SW 1271 (cell line): ENCODE results near the gene TMEM254.
"Not testable (repeated sequence)": the region's sequence is repeated elsewhere in the genome, so short reads cannot be mapped to it uniquely, and the experiment has no call there.

Experiments used
- DNase-seq, 2 experiments: peaks; one replicate each; lab custom pipeline; 2025; lab: John Stamatoyannopoulos, UW

TMEM254 gene

DNA sequence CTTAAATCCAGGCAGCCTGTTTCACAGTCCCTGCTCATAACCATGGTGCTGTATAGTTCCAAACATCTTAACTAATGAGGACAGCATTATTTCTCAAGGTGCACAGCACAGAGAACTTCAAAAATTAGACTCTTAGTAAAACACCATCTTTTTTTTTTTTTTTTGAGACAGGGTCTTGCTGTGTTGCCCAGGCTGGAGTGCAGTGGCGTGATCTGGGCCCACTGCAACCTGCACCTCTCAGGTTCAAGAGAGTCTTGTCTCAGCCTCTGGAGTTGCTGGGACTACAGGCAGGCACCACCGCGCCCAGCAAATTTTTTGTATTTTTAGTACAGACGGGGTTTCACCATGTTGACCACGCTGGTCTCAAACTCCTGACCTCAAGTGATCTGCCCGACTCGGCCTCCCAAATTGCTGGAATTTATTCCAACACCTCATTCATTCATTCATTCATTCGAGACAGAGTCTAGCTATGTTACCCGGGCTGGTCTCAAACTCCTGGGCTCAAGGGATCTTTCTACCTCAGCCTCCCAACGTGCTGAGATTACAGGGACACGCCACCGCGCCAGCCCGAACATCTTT, 507 bp upstream of the TMEM254 start:
- DNase-seq: no peak

DNA sequence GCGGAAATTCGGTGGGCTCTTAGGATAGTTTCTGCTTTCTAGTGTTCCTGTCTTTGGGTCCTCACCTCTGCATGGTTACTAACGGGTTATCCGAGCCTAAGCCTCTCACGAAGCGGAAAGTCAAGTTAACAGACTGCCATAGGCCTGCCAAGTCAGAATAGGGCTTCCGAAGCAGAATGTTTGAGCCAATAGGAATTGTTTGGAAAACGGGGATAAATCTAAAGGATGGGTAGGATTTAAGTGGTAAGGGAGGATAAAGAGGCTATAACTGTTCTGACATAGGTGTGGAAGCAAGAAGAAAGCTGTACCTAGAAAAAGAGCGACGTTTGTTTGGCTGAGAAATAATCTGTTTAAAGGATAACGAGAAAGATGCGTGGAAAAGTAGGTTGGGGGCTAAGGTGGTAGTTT, 851 bp downstream of the TMEM254 start:
- no peak for DNase-seq

DNA sequence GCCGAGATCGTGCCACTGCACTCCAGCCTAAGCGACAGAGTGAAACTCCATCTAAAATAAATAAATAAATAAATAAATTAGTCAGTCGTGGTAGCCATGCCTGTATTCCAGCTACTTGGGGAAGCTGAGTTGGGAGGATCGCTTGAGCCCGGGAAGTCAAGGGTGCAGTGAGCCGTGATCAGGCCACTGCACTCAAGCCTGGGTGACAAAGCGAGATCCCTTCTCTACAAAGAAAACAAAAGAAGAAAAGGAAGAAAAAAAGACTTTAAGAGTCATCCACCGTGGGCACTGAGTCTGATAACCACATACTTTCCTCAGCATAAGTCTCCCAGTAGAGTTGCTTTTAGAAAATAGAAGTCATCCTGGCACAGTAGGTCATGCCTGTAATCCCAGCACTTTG, 2.6 kb downstream of the TMEM254 start:
- DNase-seq: no peak

DNA sequence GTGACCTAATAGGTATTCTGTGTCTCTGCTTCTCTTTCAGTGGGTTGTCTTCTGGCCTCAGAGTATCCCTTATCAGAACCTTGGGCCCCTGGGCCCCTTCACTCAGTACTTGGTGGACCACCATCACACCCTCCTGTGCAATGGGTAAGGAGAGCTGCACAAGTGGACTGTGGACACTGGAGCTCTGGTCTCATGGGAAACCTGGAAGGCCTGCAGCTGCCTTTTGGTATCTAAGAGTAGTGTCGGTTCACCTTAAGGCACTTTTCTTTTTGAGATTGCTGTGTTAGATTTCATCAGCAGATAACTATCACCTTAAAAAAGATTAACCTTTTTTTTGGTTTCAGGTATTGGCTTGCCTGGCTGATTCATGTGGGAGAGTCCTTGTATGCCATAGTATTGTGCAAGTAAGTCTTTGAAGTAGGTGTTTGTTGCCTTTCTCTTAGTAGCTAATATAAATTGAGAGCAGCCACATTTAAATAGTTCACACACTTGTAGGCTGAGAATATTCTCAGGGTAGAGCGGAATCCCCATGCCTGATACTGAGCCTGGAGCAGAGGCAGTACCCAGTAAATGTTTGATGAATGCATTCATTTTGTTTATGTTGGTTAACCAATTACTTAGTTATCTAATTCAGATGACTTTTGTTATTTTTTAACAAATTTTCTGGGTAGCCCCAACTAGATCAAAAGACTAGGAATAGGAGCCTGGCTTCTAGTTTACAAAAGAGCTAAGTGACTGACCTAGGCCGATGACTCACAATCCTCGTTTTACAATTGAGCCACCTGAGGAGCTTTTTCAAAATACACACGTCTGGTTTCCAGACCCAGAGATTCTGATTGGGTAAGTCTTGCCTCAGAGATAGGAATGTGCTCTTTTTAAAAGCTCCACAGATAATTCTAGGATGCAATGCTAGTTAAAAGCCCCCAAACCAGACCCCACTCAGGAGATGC, 3.6 kb downstream of the TMEM254 start:
- no peak for DNase-seq

DNA sequence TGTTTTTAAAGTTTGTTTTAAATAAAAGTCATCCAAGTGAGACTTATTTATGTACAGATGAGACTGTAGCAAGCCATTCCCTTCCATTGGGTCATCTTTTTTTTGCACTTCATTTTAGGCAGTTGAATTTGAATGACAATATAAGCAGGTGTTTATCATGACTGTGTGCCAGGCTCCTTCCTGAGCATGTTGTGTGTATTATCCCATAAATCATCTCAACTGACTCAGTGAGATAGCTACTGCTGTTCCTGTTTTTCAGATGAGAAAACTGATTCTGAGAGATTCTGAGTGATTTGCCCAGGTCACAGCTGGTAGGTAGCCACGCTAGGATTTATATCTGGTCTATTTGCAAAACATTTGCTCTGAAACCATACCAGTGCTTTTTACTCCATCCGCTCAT, 11.7 kb downstream of the TMEM254 start:
- no peak for DNase-seq

DNA sequence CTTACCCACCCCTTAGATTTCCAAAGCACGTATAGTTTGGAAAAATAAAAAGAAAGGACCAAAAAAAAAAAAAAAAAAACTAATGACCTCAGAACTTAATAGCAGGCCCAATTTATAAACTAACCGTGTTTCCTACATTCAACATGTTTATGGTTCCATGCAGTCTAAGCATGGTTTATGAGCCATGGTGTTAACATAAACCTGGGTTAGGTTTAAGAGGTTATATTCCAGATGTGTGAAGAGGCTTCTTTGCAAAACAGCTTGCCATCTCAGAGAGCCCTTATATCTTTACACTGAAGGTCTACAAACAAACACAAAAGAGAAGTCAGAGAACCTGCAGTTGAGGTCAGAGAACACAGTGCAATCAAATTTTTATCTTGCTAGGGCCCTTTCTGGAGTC, 15.8 kb downstream of the TMEM254 start:
- DNase-seq: no peak

DNA sequence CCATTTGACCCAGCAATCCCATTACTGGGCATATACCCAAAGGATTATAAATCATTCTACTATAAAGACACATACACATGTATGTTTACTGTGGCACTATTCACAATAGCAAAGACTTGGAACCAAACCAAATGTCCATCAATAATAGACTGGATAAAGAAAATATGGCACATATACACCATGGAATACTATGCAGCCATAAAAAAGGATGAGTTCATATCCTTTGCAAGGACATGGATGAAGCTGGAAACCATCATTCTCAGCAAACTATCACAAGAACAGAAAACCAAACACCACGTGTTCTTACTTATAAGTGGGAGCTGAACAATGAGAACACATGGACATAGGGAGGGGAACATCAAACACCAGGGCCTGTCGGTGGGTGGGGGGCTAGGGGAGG, 19.8 kb downstream of the TMEM254 start:
- DNase-seq: not testable (repeated sequence)

DNA sequence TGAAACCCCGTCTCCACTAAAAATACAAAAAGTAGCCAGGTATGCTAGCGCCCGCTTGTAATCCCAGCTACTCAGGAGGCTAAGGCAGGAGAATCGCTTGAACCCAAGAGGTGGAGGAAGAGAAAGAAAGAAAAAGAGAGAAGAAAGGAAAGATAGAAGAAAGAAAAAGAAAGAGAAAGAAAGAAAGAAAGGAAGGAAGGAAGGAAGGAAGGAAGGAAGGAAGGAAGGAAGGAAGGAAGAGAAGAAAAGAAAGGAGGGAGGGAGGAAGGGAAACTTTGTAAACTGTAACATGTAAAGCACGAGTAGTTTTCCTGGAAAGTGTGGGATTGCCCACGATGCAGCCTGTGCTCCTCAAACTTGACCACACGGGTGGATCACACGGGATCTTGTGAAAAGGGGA, 20.8 kb downstream of the TMEM254 start:
- DNase-seq: not testable (repeated sequence)

DNA sequence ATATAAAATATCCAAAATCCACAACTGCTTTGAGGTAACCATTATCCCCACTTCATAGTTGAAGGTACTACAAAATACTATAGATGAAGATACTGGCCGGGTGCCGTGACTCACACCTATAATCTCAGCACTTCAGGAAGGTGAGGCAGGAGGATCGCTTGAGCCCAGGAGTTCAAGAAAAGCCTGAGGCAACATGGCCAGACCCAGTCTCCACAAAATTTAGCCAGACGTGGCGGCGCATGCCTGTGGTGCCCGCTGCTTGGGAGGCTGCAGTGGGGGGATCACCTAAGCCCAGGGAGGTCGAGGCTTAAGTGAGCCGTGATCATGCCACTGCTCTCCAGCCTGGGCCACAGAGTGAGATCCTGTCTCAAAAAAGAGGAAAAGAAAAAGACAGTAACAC, 21.7 kb downstream of the TMEM254 start:
- DNase-seq: no peak

DNA sequence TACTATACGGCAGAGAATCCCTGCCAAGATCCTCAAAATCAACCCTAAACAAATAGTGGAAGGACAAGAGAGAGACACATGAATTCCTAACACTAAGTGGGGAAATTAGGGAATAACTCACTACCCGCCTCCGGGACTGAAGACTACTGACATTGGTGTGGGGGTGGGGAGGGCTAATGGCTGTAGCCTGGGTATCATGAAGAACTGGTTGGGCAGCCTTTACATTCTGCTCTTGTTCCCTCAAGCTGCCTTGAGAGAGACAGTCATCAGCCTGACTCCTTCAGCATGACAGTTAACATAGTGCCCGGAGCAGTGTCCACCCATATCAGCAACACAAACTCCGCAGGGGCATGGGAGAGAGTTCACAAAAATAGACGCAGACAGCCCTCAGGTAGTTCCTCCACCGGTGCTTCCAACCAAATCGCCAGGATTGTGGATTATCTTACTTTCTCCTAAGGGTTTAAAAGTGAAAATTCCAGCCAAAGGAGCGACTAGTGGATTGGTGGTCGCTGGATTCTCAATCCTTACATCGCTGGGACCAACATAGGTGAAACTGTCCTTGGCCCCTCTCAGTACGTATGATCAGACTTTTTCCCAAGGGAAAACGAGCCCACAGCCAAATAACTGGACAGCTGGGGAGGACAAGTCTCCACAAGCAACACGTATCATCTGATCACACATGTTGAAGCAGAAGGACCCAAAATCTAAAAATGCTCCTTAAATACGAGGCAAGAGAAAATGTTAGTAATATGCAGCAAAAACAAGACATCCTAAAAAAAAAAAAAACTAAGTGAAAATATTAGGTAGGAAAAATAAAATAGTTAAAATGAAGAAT, 22.6 kb downstream of the TMEM254 start:
- no peak for DNase-seq

DNA sequence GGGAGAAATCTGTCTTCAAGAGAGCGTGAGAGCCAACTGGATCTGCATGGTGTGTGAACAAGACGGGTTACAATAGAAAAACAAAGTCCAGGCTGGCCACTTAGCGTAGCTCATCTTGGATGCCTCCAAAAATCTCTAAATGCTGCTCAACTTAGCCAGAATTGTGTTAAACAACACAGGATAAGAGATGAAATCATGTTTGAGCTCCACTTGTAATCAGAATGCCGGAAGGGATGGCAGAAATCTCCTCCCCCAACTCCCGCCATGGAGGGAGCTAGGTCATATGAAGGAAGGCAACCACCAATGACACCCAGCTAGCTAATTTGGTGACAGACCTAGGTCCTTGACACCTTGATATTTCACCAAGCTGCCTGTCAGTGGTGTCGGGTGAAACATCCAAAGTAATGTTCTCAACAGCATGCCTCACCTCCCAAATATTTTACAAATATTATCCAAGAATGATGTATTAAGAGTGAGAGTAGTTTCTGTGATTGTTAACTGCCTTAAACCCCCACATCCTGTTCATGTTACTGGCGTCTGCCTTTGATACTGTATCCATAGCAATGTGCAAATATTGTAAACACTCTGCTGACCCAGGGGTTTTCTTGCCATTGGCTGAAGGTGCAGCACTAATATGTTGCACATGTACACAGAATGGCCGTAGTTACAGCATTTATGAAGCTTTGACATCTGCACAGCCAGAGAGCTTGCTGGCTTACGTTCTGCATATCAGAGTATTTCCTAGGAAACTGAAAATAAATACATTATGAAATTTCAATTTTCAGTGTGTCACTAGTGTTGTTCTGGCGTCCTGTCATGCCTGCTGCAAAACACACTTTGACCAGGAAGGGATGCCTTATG, 25.8 kb downstream of the TMEM254 start:
- no peak for DNase-seq

DNA sequence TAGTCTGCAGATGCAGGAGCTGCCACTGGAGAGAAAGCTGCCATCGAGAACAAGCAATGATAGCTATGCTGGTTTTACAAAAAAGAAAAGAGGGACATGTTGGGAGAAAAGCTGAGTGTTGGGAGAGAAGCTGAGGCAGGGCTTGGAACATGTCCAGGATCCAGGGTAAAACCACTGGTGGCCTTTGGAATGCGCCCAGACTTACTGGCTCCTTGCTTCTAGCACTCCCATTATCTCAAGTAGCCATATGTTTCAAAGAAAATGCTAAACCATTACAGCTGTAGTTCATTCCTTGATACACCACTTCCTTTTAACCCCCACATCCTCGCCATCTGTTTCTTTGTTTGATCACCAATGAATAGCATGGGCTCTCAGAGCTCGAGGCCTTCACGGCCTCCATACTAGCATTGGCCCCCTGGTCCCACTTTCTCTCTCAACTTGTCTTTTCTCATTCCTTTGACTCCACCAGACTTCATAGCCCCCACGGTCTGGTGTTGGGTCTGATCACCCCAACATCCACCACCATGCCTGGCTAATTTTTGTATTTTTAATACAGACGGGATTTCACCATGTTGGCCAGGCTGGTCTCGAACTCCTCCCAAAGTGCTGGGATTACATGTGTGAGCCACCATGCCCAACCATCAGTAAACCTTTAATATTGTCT, 30.2 kb downstream of the TMEM254 start:
- no peak for DNase-seq

DNA sequence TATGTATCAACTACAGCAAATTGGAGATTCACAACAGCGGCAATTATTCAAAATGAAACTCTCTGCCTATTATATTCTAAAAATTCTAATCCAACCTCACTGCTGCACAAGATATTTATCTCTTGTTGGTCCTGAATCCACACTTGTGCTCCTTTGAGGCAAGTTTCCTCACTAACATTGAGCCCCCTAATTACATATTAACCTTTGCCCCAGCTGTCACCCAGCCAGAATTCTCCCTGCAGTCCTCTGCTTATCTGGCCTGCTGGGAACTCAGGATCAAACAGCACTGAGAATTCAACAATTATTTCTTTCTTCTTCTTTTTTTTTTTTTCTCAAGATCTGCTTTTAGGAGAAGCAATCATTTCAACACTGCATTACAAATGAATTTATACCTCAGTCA, 32.5 kb downstream of the TMEM254 start:
- DNase-seq: no peak

DNA sequence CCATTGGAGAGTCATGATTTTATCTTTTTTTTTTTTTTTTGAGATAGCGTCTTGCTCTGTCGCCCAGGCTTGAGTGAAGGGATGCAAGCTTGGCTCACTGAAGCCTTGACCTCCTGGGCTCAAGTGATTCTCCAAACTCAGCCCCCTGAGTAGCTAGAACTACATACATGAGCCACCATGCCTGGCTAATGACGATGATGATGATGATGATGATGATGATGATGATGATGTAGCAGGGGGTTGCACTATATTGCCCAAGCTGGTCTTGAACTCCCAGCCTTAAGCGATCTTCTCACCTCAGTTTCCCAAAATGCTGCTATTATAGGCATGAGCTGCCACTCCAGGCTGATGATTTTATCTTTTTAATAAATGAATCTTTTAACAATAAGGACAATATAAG, 40.2 kb downstream of the TMEM254 start:
- no peak for DNase-seq

DNA sequence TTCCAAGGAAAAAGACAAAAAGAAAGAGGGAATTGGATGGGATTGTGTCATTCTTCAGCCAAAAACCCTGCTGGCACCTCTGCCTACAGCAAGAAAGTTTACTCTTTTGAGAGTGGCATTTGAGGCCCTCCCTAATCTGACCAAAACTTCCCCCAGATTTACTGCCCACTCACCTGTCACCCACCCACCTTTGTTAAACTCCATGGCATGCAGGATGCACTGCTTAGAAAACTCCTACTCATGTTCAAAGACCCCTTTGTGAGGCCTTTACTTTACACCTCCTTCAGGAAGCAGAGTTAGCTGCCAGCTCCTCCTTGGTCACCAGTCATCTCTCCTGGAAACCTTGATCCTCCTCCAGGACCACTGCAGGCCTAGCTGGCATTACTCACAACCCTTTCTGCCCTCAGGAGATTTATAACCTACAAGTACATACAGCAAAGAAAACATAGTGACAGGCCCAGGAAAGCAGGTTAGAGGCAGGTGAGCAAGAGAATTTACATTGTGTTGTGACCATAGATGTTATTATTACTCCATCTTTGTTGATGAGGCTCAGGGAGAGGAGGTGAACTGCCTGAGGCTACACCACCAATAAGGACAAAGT, 43.7 kb downstream of the TMEM254 start:
- no peak for DNase-seq

DNA sequence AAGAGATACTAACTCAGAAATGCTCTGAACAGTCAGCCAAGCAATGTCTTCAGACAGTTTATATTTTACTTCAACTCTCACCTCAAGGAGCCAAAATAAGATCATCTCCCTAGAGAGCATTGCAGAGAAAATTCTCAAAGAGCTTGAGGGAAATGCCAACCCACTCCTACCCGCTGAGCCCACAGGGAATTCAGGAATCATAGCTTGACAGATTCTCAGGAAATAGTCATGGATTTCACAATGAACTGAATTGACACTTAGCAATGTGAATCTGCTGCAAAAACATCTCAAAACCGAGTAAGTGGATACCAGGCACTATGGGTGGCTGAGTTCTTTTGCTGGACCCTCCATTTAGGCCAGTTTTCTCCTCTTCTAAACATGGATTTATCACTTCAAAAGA, 44.3 kb downstream of the TMEM254 start:
- no peak for DNase-seq

DNA sequence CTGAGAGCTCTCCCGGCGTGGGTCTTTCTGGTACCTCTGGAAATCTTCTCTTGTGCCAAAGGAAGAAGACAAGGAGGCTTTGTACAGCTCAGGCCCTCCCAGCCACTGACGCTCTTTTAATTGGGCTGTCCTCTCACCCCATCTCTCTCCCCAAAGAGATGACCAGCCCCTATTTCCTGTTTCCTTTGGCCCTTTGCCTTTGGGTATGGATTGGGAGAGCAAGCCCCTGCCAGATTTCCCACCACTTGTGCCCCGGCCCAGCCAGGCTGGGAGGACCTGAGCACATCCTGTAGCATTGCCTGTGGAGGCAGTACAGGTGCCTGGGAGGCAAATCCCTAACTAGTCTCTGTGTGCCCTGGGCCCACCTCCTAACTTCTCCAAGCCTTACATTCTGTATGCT, 48.4 kb downstream of the TMEM254 start:
- no peak for DNase-seq

DNA sequence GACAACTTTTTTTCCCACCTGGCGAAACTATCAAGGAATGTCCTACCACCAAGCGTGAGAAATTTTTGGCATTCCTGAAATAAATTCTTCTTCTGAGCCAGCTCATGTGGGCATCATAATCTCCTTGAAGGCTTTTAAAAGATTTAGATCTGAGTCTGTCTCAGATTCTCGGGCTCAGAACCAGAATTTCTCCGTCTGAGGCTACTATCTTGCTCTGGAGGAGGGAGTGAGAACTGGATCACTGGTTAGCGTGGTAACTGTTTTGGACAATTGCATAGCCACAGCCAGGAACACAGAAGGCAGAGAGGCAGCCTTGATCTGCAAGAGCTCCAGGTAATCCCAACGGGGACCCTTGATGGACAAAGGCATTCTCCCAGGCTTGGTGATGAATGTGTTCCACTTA, 53.0 kb downstream of the TMEM254 start:
- no peak for DNase-seq

DNA sequence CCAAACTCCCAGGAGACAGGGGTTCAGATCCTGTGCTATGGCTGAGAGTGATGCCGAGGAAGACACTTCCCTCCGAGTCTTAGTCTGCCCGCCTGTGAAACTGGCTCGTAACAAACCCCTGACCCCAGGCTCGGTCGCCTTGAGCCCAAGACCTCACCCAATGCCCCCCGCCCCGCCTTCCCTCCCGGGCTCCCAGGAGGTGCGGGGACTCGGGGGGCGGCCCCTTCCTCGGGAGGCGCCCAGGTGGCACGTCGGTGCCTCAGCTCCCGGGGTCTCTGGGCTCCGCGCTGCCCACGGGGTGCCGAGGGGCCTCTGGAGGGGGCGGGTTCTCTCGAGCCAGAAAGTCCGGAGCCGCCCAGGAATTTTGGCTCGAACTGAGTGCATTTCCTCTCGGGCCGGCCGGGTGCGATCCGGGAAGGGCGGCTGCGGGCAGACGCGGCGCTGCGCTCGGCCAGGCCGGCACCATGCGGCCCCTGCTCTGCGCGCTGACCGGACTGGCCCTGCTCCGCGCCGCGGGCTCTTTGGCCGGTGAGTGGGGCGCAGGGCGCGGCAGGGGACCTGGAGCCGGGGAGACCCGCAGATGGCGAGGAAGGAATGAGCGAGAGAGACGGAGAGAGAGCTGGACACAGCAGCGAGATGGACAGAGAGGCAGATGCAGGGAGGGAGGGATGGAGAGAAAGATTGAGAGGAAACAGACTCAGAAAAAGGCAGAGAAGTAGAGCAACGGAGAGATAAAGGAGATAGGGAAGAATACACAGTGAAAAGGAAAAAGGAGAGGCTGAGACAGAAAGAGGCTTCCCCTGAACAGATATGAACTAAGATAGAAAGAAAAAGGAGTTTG, 54.1 kb downstream of the TMEM254 start, which contains the start of gene PLAC9:
Gene PLAC9 (plus strand): TSS at position 432 of the 841 bp plus-strand sequence. CDS start 33 bp downstream, at position 465.
- DNase-seq: no peak

DNA sequence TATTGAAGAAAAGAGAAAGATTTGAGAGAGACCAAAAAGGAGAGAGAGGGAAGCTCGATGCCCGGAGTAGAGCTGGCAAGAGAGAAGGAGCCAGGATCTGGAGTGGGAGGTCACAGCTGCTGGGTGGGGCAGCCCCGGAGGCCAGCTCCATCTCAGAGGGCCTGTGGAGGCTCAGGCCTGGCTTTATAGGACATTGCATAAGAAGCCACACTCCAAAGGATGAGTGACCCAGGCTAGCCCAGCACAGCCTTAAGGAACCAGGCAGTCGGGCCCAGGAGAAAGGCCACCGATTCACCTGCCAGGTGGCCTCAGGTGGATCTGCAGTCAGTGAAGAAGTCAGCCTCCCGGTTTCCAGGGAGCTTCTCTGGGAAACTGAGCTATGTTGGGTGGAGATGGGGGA, 54.7 kb downstream of the TMEM254 start:
- DNase-seq: no peak
